Measurements from ENCODE around the gene IRF8. TPM values are rescaled to one million over a fixed set of nuclear protein-coding genes. Genes with fewer than 3 reads are reported as not detected.
A peak's percentile ranks its signal among the peaks of the same experiment; 100 is the strongest.

The IRF8 gene
- total and polyA plus RNA-seq, 2 of the 13 experiments (the other 11 are each of a cell fraction or from before 2014, with no cell fraction given): not detected

GRCh38 chr16:85850344-85850880, 48.5 kb upstream of the IRF8 start (continued):
- TF ChIP-seq ZNF724P (CRISPR knock-in tag; IDR thresholded peaks at IDR 0.05; ENCODE audit: borderline replicate concordance): no peak
- TF ChIP-seq, protein P1, sequence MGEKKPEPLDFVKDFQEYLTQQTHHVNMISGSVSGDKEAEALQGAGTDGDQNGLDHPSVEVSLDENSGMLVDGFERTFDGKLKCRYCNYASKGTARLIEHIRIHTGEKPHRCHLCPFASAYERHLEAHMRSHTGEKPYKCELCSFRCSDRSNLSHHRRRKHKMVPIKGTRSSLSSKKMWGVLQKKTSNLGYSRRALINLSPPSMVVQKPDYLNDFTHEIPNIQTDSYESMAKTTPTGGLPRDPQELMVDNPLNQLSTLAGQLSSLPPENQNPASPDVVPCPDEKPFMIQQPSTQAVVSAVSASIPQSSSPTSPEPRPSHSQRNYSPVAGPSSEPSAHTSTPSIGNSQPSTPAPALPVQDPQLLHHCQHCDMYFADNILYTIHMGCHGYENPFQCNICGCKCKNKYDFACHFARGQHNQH (CRISPR knock-in tag; IDR thresholded peaks at IDR 0.05): no peak
- peak in 1 of 2 experiments; percentile 90; a peak in 2 of 4 replicates for TF ChIP-seq ATF4 (CRISPR knock-in tag; IDR thresholded peaks at IDR 0.05)
- TF ChIP-seq ATF7-NPFF (CRISPR knock-in tag; IDR thresholded peaks at IDR 0.05; ENCODE audit: low read depth): no peak
- TF ChIP-seq, protein P2, sequence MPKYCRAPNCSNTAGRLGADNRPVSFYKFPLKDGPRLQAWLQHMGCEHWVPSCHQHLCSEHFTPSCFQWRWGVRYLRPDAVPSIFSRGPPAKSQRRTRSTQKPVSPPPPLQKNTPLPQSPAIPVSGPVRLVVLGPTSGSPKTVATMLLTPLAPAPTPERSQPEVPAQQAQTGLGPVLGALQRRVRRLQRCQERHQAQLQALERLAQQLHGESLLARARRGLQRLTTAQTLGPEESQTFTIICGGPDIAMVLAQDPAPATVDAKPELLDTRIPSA (CRISPR knock-in tag; IDR thresholded peaks at IDR 0.05; ENCODE audit: borderline replicate concordance): no peak
- peak; percentile 96 for TF ChIP-seq HOXA3 (CRISPR knock-in tag; IDR thresholded peaks at IDR 0.05)
- TF ChIP-seq, protein P3, sequence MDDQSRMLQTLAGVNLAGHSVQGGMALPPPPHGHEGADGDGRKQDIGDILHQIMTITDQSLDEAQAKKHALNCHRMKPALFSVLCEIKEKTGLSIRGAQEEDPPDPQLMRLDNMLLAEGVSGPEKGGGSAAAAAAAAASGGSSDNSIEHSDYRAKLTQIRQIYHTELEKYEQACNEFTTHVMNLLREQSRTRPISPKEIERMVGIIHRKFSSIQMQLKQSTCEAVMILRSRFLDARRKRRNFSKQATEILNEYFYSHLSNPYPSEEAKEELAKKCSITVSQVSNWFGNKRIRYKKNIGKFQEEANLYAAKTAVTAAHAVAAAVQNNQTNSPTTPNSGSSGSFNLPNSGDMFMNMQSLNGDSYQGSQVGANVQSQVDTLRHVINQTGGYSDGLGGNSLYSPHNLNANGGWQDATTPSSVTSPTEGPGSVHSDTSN (CRISPR knock-in tag; IDR thresholded peaks at IDR 0.05; ENCODE audit: borderline replicate concordance): no peak
- no peak for TF ChIP-seq ZNF703 (CRISPR knock-in tag; IDR thresholded peaks at IDR 0.05; ENCODE audit: borderline replicate concordance)
- TF ChIP-seq KLF12 (CRISPR knock-in tag; IDR thresholded peaks at IDR 0.05; ENCODE audit: borderline replicate concordance): no peak
- no peak for TF ChIP-seq SP1 (IDR thresholded peaks at IDR 0.05)
- TF ChIP-seq SP1 (CRISPR knock-in tag; IDR thresholded peaks at IDR 0.05): no peak
- TF ChIP-seq KDM2A (CRISPR knock-in tag; IDR thresholded peaks at IDR 0.05; ENCODE audit: borderline replicate concordance, low read depth): no peak
- TF ChIP-seq ZNF280B (CRISPR knock-in tag; IDR thresholded peaks at IDR 0.05; ENCODE audit: borderline replicate concordance): no peak
- no peak for TF ChIP-seq ZNF660 (CRISPR knock-in tag; IDR thresholded peaks at IDR 0.05; ENCODE audit: borderline replicate concordance, low read depth)
- TF ChIP-seq SP5 (CRISPR knock-in tag; IDR thresholded peaks at IDR 0.05; ENCODE audit: borderline replicate concordance, low read depth): no peak
- TF ChIP-seq ZHX2 (IDR thresholded peaks at IDR 0.05; ENCODE audit: low read depth): peak; percentile 62; the same call in 1 of the 2 replicates
- no peak for TF ChIP-seq ZHX2 (CRISPR knock-in tag; IDR thresholded peaks at IDR 0.05; ENCODE audit: borderline replicate concordance)
- TF ChIP-seq PPARG (CRISPR knock-in tag; conservative IDR thresholded peaks at IDR 0.05): 0 out of 2 replicates have a peak, but pooled peaks have one; percentile 16

Data from HepG2 (cell line).